Measurements from ENCODE around the gene LHX1.

The LHX1 gene

DNA sequence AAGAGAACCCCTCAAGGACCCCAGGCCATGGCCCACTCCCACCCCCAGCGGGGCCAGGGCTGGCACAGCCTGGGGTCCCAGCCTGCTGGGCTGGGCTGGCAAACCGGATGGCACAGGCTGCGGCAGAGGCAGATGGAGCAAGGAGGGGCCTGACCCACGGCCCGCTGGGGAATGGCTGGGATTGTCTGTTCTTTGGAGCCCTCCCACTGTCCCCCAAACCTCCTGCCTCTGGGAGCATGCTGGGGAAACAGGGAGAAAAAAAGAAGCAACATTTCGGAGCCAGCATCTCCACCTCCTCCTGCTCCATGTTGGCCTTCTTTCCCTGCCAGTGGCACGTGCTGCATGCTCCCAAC is 37.1 kb upstream of the LHX1 start:
- TF ChIP-seq Cebpa-rat (IDR thresholded peaks at IDR 0.05), result no peak
- Histone ChIP-seq H3K4me2 (no peak overlapping the region), H3K9ac (no peak overlapping the region), H4K20me1 (no peaks in the 10 kb centered on the region), H3K4me1 (no peaks in the 10 kb centered on the region), H3K9me3 (no peaks in the 10 kb centered on the region), H3K27me3 (no peaks in the 10 kb centered on the region), H3K27ac (no peak overlapping the region), H3K36me3 (no peaks in the 10 kb centered on the region), H3K4me3 (no peak overlapping the region)

DNA sequence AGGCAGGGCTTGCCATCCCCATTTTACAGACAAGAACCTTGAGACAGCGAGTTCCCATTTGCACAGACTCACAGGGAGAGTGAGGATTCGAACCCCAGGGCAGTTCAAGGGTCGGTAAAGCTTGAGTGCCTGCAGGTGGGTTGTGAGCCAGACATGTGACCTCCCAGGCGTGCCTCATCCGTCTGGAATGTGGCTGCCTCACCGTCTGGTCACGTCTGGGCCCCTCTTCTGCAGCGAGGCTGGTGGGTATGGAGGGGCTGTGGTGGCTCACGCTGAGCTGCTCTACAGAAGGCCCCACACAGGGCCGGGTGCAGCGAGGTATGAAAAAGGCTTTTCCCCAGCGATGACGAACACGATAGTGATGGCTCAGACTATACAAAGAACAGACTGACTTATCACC is 35.8 kb upstream of the LHX1 start:
- H3K36me3 ChIP-seq, result no peaks in the 10 kb centered on the region
- no peak overlapping the region for H3K4me2 ChIP-seq
- H3K27ac ChIP-seq, result no peak overlapping the region
- no peak overlapping the region for H3K9ac ChIP-seq
- H3K9me3 ChIP-seq, result no peaks in the 10 kb centered on the region
- no peaks in the 10 kb centered on the region for H4K20me1 ChIP-seq
- no peak overlapping the region for H3K4me3 ChIP-seq
- H3K4me1 ChIP-seq, result no peaks in the 10 kb centered on the region
- TF ChIP-seq Cebpa-rat (IDR thresholded peaks at IDR 0.05), result no peak
- H3K27me3 ChIP-seq, result no peaks in the 10 kb centered on the region

DNA sequence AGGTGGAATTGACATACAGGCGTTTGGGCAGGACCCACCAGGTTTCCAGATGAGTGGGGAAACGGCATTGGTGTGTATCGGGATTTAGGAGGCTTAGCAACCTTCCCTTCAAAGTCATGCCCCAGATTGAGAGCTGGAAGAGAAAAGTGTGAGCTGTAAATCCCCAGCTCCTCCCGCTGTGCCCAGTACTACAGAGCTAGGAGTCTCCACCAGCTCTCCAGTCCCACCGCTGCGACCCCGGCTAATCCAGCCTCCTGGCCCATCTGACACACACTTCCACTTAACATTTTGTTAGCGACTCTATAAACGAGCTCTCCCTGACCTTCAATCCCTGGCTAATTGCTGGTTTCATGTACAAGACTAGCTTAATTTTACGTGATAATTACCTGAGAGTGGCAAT is 29.9 kb upstream of the LHX1 start:
- H3K27me3 ChIP-seq, result no peaks in the 10 kb centered on the region
- no peaks in the 10 kb centered on the region for H3K4me1 ChIP-seq
- no peaks in the 10 kb centered on the region for H3K9me3 ChIP-seq
- H3K9ac ChIP-seq, result no peak overlapping the region
- H3K27ac ChIP-seq, result no peak overlapping the region
- no peaks in the 10 kb centered on the region for H3K36me3 ChIP-seq
- no peak overlapping the region for H3K4me3 ChIP-seq
- H3K4me2 ChIP-seq, result no peak overlapping the region
- TF ChIP-seq Cebpa-rat (IDR thresholded peaks at IDR 0.05), result no peak
- H4K20me1 ChIP-seq, result no peaks in the 10 kb centered on the region

DNA sequence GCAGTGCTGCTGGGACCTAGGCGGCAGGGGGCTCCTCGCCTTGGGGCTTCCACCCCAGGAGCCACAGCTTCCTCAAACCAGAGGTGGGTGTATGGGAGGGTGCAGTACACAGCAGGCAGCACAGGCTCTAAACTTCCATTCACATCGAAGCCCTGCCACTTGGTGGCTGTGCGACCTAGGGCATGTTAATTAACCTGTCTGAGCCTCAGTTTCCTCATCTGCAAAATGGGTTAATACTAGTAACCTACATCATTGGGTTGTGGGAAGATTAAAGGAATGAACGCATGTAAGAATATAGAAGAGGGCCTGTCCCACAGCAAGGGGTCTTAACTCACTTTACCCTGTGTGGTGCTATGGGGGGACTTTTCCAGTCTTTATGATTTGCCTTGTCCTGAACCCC is 26.8 kb upstream of the LHX1 start:
- Histone ChIP-seq H4K20me1 (no peaks in the 10 kb centered on the region), H3K27me3 (no peaks in the 10 kb centered on the region), H3K9me3 (no peaks in the 10 kb centered on the region), H3K4me3 (no peak overlapping the region), H3K27ac (no peak overlapping the region), H3K36me3 (no peaks in the 10 kb centered on the region), H3K4me1 (no peaks in the 10 kb centered on the region), H3K9ac (no peak overlapping the region), H3K4me2 (no peak overlapping the region)
- no peak for TF ChIP-seq Cebpa-rat (IDR thresholded peaks at IDR 0.05)

DNA sequence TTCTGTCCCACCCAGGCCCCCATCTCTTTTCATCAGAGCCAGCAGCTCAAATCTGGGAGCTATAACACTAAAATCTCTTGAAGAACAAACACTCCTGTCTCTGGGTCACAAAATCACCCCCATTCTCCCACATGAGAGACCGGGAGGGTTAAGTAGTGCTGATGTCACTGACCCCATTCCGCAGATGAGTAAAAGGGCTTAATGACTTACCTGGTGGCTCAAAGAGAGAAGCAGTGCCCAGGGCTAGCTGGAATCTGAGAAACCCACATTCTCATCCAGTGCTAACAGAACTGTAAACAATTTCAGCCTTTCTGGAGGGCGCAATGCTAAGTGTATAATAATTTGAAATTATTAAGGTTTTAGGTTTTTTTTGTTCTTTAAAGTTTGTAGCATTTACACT is 26.3 kb upstream of the LHX1 start:
- Histone ChIP-seq H3K36me3 (no peaks in the 10 kb centered on the region), H3K27ac (no peak overlapping the region), H3K4me2 (no peak overlapping the region), H3K4me3 (no peak overlapping the region), H3K4me1 (no peaks in the 10 kb centered on the region), H3K9ac (no peak overlapping the region), H3K9me3 (no peaks in the 10 kb centered on the region), H3K27me3 (no peaks in the 10 kb centered on the region), H4K20me1 (no peaks in the 10 kb centered on the region)
- TF ChIP-seq Cebpa-rat (IDR thresholded peaks at IDR 0.05), result no peak

DNA sequence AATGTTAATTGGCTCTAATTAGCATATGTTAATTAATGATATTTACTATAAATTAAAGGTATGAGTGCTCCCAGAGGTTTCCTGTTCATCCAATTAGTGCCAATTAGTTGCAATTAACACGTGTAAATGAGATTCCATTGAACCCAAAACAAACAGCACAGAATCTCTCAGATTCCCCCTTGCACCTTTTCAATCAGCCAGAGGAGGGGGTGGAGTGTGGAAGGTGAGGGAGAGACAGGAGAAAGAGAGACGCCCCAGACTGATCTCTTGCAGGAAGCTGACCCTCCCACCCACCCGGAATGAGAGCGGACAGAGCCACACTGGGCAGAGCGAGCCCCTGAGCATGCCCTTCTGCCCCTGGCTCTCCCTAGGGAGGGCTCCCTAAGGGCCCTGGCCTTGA is 24.1 kb upstream of the LHX1 start:
- H3K4me3 ChIP-seq, result no peak overlapping the region
- H4K20me1 ChIP-seq, result no peaks in the 10 kb centered on the region
- H3K27me3 ChIP-seq, result no peaks in the 10 kb centered on the region; the same call in 1 of the 2 replicates
- H3K9ac ChIP-seq, result no peak overlapping the region
- no peak overlapping the region for H3K4me2 ChIP-seq
- H3K9me3 ChIP-seq, result no peaks in the 10 kb centered on the region
- H3K36me3 ChIP-seq, result no peaks in the 10 kb centered on the region
- H3K4me1 ChIP-seq, result no peaks in the 10 kb centered on the region
- H3K27ac ChIP-seq, result no peak overlapping the region
- no peak for TF ChIP-seq Cebpa-rat (IDR thresholded peaks at IDR 0.05)

DNA sequence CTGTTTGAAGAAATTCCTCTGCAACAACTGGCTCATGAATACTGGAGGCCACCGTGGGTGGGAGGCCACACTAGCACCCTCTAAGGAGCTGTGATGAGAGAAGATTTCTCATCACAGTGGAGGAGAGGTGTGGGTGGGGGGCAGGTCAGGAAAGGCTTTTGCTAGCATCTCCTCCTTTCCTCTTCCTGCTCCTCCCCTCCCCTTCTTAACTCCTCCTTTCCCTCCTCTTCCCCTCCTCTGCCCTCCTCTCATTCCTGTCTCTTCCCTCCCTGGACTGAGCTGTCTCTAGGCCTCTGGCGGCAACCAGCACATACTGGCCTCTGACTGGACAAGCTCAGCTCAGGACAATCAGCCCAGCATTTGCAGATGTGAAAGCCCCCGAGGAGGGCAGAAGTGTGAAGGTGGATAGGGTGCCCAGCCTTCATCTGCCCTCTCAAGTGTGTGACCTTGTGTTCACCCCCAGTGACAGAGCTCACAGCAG is 19.0 kb upstream of the LHX1 start:
- no peak for TF ChIP-seq Cebpa-rat (IDR thresholded peaks at IDR 0.05)
- Histone ChIP-seq H3K9ac (no peak overlapping the region), H3K27me3 (peaks cover 46% of the 10 kb centered on the region), H3K4me3 (no peak overlapping the region), H3K36me3 (no peaks in the 10 kb centered on the region), H3K27ac (no peak overlapping the region), H3K9me3 (no peaks in the 10 kb centered on the region), H4K20me1 (peaks cover 17% of the 10 kb centered on the region; the same call in 1 of the 2 replicates), H3K4me1 (no peaks in the 10 kb centered on the region), H3K4me2 (no peak overlapping the region)

DNA sequence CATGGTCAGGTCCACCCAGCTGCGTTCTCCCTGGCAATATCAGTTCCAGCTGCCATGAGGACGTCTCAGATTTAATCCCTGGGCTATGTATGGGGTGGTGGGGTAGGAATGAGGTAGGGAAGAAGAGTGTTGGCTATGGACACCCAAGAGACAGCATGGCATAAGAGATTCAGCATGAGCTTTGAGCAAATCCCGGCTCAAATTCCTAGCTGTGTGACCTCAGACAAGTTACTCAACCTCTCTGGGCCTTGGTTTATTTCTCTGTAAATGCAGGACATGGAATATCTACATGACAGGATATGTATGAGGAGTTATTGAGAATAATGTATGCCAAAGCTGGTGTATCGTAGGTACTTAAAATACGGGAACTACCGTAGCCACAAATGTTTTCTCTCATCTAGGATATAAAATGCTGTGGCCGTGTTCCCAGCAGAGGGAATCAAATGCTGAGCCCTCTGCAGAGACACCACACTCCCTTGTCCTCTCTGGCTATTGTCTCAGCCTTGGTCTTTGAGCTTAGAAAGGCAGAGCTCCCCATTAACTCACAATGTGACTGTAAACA is 17.8 kb upstream of the LHX1 start:
- peaks cover 17% of the 10 kb centered on the region; the same call in 1 of the 2 replicates for H4K20me1 ChIP-seq
- TF ChIP-seq Cebpa-rat (IDR thresholded peaks at IDR 0.05), result no peak
- H3K9ac ChIP-seq, result no peak overlapping the region
- no peaks in the 10 kb centered on the region for H3K4me1 ChIP-seq
- H3K36me3 ChIP-seq, result no peaks in the 10 kb centered on the region
- no peak overlapping the region for H3K4me3 ChIP-seq
- no peak overlapping the region for H3K4me2 ChIP-seq
- peaks cover 52% of the 10 kb centered on the region for H3K27me3 ChIP-seq
- no peaks in the 10 kb centered on the region for H3K9me3 ChIP-seq
- no peak overlapping the region for H3K27ac ChIP-seq

DNA sequence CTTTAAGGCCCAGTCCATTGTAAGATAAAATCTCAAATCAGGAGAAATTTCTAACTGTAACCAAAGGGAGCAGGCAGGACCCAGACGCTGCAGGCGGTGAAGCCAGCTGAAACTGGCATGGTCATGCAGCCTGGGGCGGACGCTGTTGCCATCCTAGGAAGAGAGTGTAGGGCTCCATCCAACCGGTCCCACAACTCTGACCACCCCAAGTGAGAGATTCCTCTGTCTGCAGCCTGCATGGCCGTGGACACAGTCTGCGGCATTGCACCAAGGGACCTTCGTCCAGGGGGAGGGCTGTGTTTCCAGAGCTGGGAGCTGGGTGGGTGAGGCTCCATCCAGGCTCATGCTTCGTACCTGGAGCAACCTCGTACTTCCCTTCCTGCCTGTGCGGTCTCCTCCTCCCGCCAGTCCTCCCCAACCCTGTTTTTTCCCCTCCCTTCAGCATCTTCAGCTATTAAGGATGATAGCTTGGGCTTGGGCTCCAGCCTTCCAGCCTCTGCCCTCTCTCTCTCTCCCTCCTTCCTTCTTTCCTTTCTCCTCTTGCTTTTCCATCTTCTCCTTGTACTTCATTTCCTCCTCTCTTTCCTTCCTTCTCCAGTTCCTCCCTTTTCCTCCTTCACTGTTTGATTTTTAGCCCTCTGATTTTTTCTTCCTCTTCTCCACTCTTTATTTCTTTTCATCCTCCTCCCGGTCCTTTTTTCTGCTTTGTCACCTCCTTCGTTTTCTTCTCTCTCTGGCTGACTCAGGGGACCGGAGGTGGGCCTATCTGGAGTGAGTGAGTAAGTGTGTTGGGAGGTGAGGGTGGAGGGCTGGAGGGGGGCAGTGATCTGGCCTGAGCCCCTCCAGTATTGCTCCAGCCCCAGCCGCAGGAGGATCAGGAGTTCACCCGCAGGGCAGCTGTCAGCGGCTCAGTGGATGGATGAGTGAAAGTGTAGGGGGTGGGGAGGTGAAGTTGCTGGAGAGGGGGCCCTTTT is 17.0 kb upstream of the LHX1 start:
- H3K4me2 ChIP-seq, result no peak overlapping the region
- no peaks in the 10 kb centered on the region for H3K4me1 ChIP-seq
- peaks cover 17% of the 10 kb centered on the region; the same call in 1 of the 2 replicates for H4K20me1 ChIP-seq
- no peaks in the 10 kb centered on the region for H3K36me3 ChIP-seq
- no peak overlapping the region for H3K9ac ChIP-seq
- no peak for TF ChIP-seq Cebpa-rat (IDR thresholded peaks at IDR 0.05)
- no peaks in the 10 kb centered on the region for H3K9me3 ChIP-seq
- no peak overlapping the region for H3K4me3 ChIP-seq
- peaks cover 58% of the 10 kb centered on the region for H3K27me3 ChIP-seq
- no peak overlapping the region for H3K27ac ChIP-seq

DNA sequence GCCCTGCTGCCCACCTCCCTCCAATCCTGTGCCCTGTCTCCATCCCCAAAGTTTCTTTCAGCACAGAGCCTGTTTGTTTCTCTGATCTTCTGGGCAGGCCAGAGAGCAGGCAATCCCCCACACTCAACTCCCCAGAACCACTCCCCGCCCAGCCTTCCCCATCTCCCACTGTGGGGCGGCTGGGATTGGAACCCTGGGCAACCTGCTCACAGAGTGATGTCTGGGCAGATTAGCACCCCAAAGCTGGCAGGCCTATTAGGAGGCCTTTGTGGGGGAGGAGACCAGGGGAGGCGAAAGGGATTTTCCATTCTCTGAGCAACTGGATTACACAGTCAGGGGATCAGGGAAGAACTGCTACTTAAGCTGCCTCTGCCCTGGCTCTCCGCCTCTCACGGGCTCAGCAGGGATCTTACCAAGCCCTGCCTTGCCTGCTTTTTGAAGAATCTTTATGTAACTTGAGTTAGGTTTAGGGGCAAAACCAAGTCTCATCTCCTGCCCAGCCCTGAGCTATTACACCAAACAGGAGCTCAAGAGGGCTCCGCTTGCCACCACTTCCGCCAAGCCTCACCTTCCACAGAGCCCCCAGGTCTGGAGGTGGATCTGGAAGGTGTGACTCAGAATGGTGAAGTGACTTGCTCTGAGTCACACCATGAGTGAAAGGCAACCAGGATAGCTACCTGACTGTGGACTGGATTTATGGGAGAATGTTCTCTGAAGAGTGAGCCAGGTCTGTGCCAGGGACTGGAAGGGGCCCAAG is 16.0 kb upstream of the LHX1 start:
- peaks cover 61% of the 10 kb centered on the region for H3K27me3 ChIP-seq
- no peak for TF ChIP-seq Cebpa-rat (IDR thresholded peaks at IDR 0.05)
- no peaks in the 10 kb centered on the region for H3K4me1 ChIP-seq
- H3K4me2 ChIP-seq, result no peak overlapping the region
- no peak overlapping the region for H3K4me3 ChIP-seq
- H3K9me3 ChIP-seq, result no peaks in the 10 kb centered on the region
- no peaks in the 10 kb centered on the region for H3K36me3 ChIP-seq
- peaks cover 17% of the 10 kb centered on the region; the same call in 1 of the 2 replicates for H4K20me1 ChIP-seq
- H3K27ac ChIP-seq, result no peak overlapping the region
- H3K9ac ChIP-seq, result no peak overlapping the region

Data from BLaER1 (cell line).